IPS-11a (cell line): ENCODE data around the gene TRIM44.
"Not testable (repeated sequence)": the region's sequence is repeated elsewhere in the genome, so short reads cannot be mapped to it uniquely, and the experiment has no call there.

Experiments used
- H3K4me3 ChIP-seq: one replicate; pipeline ENCODE4 v1.5.1; 2013; ENCODE audit warnings: low read depth, low read length, control low read depth

The TRIM44 gene

GRCh38 chr11:35846874-35847273, 184.3 kb downstream of the TRIM44 start:
- no peak overlapping the region for H3K4me3 ChIP-seq

DNA sequence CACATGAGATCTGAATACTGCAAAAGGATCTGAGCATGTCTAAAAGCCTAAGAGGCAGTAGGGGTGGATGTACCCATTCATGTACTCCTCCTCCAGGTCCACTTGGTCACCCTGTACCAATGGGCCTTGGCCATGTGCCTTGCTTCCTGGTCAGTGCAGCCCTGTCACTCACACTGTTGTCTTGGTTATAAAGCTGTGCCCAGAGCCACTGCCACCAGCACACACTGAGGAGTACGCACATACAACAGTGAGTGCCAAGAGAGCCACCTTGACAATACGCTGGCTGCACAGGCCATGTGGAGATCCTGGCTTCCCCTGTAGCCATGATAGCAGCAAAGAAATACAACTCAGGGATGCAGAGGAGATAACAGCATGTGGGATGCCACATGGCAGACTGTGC, 184.9 kb downstream of the TRIM44 start:
- H3K4me3 ChIP-seq: no peak overlapping the region

- no peak overlapping the region for H3K4me3 ChIP-seq
These were observed 186.0 kb downstream of the TRIM44 start for GRCh38 chr11:35848616-35849015.

DNA sequence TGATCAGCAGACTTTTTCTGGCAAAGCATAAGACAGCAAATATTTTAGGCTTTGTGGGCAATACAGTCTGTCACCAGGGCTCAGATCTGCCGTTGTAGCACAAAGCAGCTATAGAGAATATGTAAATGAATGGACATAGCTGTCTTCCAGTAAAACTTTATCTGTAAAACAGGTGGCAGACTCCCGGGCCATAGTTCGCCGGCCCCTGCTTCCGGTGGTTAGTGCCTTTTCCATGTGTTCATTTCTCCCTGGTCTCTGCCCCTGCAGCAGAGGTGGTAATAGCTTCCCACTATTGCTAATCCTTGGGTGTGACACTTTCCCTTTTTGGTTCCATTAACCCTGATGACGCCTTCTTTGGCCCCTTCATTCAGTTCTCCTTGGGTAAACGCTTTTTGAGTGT, 187.6 kb downstream of the TRIM44 start:
- H3K4me3 ChIP-seq: no peak overlapping the region

GRCh38 chr11:35851342-35851741, 188.8 kb downstream of the TRIM44 start:
- H3K4me3 ChIP-seq: no peak overlapping the region

DNA sequence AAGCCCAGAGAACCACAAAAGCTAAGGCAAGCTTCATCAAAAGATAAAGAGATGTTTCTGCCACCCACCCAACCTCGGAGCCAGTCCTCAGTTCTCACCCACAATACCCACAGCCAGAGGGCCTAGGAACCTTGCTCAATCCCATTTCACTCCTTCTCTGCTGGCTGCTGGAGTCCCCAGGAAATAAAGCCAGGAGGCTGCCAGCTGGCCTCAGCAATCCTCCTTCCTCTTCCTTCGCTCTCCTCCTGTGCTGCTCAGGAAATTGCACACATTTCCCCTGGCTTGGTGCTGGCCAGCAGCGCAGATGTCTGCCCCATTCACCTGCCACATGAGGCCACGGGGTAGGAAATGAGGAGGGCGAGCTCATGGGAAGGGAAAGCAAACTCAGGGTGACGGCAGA, 189.5 kb downstream of the TRIM44 start:
- H3K4me3 ChIP-seq: no peak overlapping the region

- no peak overlapping the region for H3K4me3 ChIP-seq
These were observed 191.4 kb downstream of the TRIM44 start for GRCh38 chr11:35853971-35854370.

DNA sequence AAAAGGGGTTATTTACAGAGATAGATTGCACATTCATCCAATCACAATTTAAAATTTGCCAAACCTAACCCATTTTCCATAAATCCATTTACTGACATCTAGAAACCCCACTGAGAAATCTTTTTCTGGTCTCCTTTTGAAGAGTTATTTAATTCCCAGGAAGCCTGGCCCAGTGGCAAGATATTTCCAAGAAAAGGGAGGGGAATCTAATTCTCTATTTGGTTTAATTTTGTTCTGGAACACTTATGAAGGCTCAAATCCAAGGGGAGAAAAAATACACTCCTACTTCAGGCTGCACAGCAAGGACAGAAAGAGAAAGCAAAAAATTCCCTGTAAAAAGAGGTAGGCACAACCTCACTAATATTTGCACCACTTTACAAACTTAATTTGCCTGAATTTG, 193.1 kb downstream of the TRIM44 start:
- H3K4me3 ChIP-seq: no peak overlapping the region

- H3K4me3 ChIP-seq: no peak overlapping the region
These were observed 193.7 kb downstream of the TRIM44 start for GRCh38 chr11:35856259-35856658.

DNA sequence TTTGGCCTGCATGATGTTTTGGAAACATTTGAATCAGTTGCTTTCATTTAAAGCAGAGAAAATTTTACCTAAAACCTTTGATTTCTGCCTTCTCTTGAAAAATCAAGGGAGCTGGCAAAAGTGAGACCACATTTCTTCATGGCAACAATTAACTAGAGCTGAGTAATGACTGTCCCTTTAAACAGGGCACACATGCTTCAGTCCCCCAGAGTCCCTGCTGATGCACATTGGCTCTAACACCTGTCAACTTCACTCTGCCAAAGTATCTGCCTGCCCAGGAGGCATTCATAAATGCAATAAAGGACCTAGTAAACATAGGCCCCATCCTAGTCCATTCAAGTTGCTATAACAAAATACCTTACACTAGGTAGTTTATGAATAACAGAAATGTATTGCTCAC, 194.2 kb downstream of the TRIM44 start:
- H3K4me3 ChIP-seq: no peak overlapping the region

DNA sequence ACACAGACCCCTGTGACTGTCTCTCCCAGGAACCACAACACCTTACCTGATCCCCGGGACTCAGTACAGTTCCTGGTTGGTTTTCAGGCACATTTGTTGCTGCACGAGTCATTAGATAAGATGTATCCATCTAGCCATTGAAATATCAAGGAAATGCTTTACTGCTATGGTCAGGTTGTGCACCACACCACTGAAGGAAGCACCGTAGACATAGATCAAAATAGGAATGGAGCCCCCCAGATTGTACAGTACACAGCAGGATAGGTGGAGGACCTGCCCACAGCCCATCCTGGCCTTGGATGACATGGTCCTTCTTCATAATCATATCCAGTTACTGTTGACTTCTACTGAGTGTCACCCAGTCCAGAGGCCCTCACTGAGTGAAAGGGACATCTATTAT, 195.3 kb downstream of the TRIM44 start:
- H3K4me3 ChIP-seq: no peak overlapping the region

GRCh38 chr11:35859301-35859700, 196.7 kb downstream of the TRIM44 start:
- H3K4me3 ChIP-seq: no peak overlapping the region

GRCh38 chr11:35860194-35860593, 197.6 kb downstream of the TRIM44 start:
- not testable (repeated sequence) for H3K4me3 ChIP-seq

GRCh38 chr11:35861191-35861590, 198.6 kb downstream of the TRIM44 start:
- no peak overlapping the region for H3K4me3 ChIP-seq

DNA sequence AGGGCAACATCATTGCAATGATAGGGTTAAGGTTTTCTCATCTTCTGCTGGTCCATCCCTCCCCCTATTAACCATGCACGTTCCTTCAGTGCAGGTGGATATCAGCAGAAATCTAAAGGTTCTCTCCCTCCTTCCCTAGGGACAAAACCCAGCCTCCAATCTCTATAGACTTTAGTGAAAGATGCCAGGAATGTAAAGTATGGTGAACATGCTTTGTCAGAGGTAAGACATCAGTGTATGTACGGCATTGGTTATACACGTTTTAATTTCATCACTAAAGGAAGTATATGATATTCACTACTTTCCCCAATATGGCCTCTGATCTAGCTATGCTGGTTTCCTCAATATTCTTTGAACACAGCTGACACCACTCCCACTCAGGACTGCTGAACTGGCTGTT, 200.1 kb downstream of the TRIM44 start:
- no peak overlapping the region for H3K4me3 ChIP-seq

- no peak overlapping the region for H3K4me3 ChIP-seq
These were observed 201.6 kb downstream of the TRIM44 start for GRCh38 chr11:35864131-35864530.

- H3K4me3 ChIP-seq: no peak overlapping the region
These were observed 204.0 kb downstream of the TRIM44 start for GRCh38 chr11:35866601-35867000.
